GM12891 (cell line): Measurements from ENCODE around the gene SYNDIG1.

ENCODE experiments used
- POLR2A ChIP-seq: IDR thresholded peaks from 2 replicates; pipeline ENCODE4 v1.6.1; 2011; ENCODE audit warnings: low read depth, low read length, control low read depth
- POLR2AphosphoS5 ChIP-seq: IDR thresholded peaks from 2 replicates; pipeline ENCODE4 v1.6.1; 2011; ENCODE audit warnings: low read depth, low read length, control low read depth
- POU2F2 ChIP-seq: IDR thresholded peaks from 2 replicates; pipeline ENCODE4 v1.6.1; 2011; ENCODE audit warnings: low read depth, mild to moderate bottlenecking, control low read depth, low read length, moderate library complexity
- SPI1 ChIP-seq: IDR thresholded peaks from 2 replicates; pipeline ENCODE4 v1.6.1; 2011; ENCODE audit warnings: low read depth, low read length, control low read depth
- TAF1 ChIP-seq: IDR thresholded peaks from 2 replicates; pipeline ENCODE4 v1.6.1; 2011; ENCODE audit warnings: low read depth, low read length, control low read depth

GRCh38 chr20:24700166-24700860, 230.9 kb downstream of the SYNDIG1 start:
- TF ChIP-seq POLR2AphosphoS5 = no peak
- no peak for TF ChIP-seq POLR2A
- no peak for TF ChIP-seq TAF1
- no peak for TF ChIP-seq POU2F2
- TF ChIP-seq SPI1 = no peak
